Coronary artery (tissue), 2 donors: Measurements from ENCODE around the gene CSNK1A1.

Experiments
- DNase-seq: peaks from one replicate; pipeline ENCODE4 v3.0.0-alpha.2; 2017; ENCODE audit warnings: low spot score
- H3K27ac ChIP-seq, 2 donors: fragments of 200-600 bp; sonication (generic); one replicate each; pipeline ENCODE4 v1.5.1; 2016 to 2019
- H3K4me3 ChIP-seq: fragments of 200-600 bp; sonication (generic); 2 replicates; pipeline ENCODE4 v1.5.1; 2016; ENCODE audit warnings: mild to moderate bottlenecking, moderate library complexity
- TF ChIP-seq, protein P1 (sequence below): fragments of 200-600 bp; sonication (generic); IDR thresholded peaks from one replicate; pipeline ENCODE4 v1.5.1; 2019; ENCODE audit warnings: antibody characterized with exemption

CSNK1A1 gene

GRCh38 chr5:149532413-149532812 is 18.8 kb downstream of the CSNK1A1 start:
- no peak for DNase-seq
- Histone ChIP-seq H3K27ac (no peak overlapping the region), H3K4me3 (no peak overlapping the region)
- TF ChIP-seq, protein P1, sequence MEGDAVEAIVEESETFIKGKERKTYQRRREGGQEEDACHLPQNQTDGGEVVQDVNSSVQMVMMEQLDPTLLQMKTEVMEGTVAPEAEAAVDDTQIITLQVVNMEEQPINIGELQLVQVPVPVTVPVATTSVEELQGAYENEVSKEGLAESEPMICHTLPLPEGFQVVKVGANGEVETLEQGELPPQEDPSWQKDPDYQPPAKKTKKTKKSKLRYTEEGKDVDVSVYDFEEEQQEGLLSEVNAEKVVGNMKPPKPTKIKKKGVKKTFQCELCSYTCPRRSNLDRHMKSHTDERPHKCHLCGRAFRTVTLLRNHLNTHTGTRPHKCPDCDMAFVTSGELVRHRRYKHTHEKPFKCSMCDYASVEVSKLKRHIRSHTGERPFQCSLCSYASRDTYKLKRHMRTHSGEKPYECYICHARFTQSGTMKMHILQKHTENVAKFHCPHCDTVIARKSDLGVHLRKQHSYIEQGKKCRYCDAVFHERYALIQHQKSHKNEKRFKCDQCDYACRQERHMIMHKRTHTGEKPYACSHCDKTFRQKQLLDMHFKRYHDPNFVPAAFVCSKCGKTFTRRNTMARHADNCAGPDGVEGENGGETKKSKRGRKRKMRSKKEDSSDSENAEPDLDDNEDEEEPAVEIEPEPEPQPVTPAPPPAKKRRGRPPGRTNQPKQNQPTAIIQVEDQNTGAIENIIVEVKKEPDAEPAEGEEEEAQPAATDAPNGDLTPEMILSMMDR = no peak

DNA sequence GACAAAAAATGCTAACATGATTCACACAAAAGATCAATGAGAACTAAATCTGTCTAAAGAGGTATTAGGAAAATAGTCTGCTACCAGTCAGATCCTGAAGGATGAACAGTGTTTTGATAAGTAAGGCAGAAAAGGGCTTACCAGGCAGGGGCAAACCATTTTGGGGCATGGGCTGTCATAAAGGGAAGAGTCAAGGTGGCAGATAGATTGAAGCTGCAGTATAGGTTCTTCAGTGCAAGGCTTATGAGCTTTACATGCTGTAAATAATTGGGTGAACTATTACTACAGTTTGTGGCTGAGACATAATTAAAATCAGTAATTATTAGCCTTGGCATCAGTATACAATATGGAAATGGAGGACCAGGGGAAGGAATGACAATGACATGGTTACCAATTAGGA is 21.8 kb downstream of the CSNK1A1 start:
- no peak overlapping the region for H3K4me3 ChIP-seq
- TF ChIP-seq, protein P1 = no peak
- no peak overlapping the region for H3K27ac ChIP-seq
- DNase-seq = no peak

GRCh38 chr5:149528281-149529060 is 22.8 kb downstream of the CSNK1A1 start:
- no peak for DNase-seq
- H3K4me3 ChIP-seq = no peak overlapping the region
- TF ChIP-seq, protein P1 = no peak
- no peak overlapping the region for H3K27ac ChIP-seq

DNA sequence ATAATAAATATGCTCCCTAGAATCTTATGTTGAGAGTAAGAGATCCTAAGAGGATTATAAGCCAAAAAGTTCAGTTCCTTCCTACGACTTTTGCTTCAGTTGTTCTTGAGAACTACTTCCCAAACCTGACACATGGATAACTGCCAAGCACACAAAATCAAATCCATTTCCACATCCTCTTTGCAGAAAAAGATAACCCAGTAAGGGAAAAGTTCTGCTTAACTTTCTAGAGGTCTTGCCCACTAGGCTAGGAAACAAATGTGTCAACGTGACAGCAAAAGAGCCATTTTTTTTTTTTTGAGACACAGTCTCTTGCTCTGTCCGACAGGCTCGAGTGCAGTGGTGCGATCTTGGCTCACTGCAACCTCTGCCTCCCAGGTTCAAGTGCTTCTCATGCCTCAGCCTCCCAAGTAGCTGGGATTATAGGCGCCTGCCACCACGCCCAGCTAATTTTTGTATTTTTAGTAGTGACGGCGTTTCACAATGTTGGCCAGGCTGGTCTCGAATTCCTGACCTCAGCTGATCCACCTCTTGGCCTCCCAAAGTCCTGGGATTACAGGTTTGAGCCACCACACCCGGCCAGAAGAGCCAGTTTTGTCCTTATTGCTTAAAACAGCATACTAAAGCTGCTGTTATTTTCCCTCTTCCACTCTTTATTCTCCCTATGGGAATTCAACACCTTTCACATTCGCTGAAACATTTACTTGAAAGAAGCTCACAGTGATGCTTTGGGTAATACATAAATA is 24.2 kb downstream of the CSNK1A1 start:
- TF ChIP-seq, protein P1 = no peak
- DNase-seq = no peak
- Histone ChIP-seq H3K4me3 (peak overlapping the region; percentile 9), H3K27ac (peak overlapping the region in 1 of 2 donors; percentile 20)

DNA sequence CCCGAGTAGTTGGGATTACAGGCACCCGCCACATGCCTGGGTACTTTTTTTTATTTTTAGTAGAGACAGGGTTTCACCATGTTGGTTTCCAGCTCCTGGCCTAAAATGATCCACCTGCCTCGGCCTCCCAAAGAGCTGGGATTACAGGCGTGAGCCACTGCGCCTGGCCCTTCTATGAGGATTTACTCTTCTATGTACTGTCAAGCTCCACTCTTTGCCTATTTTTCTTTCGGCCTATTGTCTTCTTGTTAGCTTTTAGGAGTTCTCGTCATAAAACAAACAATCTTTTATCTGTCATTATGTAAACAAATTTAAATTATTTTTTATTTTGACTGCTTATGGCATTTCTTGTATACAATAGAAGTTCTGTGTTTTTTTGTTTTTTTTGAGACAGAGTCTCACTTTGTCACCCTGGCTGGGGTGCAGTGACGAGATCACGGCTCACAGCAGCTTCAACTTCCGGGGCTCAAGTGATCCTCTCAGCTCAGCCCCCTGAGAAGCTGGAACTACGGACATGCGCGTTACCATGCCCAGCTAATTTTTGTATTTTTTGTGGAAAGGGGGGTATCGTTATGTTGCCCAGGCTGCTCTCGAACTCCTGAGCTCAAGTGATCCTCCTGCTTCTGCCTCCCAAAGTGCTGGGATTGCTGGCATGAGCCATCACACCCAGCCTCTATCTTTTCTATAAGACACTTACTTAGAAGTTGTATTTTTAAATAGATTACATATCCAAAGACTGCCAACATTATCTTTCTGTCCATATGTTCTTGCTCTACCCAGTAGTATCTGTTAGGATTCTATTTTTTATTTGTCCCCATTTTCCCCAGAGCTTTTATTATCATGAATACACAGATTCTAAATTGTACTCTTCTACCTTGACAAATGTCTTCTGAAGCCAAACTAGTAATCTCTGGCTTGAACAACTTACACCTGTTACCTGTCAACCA is 29.2 kb downstream of the CSNK1A1 start:
- DNase-seq = no peak
- no peak overlapping the region for H3K4me3 ChIP-seq
- no peak overlapping the region for H3K27ac ChIP-seq
- TF ChIP-seq, protein P1 = no peak

DNA sequence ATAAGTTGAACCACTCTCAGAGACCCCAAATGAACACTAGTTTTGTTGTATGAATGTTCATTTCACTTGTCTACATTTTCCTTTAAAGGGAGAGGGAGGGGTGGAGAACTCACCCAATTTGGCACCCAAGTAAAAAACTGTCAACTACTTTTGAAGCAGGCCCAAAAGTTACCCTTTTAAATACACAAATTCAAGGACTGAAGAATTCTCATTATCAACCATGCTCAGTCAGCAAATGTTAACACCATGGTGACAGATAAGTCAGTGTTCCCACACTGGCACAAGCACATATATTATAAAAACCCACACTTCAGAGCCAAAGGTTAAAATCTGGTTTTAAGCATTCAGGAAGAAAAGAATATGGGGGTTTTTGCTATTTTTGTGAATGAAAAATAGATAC is 31.6 kb downstream of the CSNK1A1 start:
- H3K27ac ChIP-seq = no peak overlapping the region
- no peak overlapping the region for H3K4me3 ChIP-seq
- no peak for DNase-seq
- TF ChIP-seq, protein P1 = no peak
